ENCODE data around the gene HGFAC. TPM values are rescaled to one million over a fixed set of nuclear protein-coding genes. Genes with fewer than 3 reads are reported as not detected.

The HGFAC gene
- total RNA-seq, 4 donors from 2014 or later = 0.38 TPM; not detected in 3

- Histone ChIP-seq H3K27ac (no peak overlapping the region), H3K4me3 (no peak overlapping the region), H3K4me1 (peaks cover 0 to 15% (median 0%) of the 10 kb centered on the region in 3 donors), H3K9me3 (no peaks in the 10 kb centered on the region), H3K36me3 (peaks cover 0 to 61% (median 0%) of the 10 kb centered on the region in 3 donors), H3K27me3 (no peaks in the 10 kb centered on the region)
- TF ChIP-seq, protein P1, sequence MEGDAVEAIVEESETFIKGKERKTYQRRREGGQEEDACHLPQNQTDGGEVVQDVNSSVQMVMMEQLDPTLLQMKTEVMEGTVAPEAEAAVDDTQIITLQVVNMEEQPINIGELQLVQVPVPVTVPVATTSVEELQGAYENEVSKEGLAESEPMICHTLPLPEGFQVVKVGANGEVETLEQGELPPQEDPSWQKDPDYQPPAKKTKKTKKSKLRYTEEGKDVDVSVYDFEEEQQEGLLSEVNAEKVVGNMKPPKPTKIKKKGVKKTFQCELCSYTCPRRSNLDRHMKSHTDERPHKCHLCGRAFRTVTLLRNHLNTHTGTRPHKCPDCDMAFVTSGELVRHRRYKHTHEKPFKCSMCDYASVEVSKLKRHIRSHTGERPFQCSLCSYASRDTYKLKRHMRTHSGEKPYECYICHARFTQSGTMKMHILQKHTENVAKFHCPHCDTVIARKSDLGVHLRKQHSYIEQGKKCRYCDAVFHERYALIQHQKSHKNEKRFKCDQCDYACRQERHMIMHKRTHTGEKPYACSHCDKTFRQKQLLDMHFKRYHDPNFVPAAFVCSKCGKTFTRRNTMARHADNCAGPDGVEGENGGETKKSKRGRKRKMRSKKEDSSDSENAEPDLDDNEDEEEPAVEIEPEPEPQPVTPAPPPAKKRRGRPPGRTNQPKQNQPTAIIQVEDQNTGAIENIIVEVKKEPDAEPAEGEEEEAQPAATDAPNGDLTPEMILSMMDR (IDR thresholded peaks at IDR 0.05) = no peak
- no peak for TF ChIP-seq POLR2A (IDR thresholded peaks at IDR 0.05)
- WGBS, 2 donors = 64 to 95% methylated on average over 1 to 5 of the region's 5 CpGs
- DNase-seq = no peak
- intact Hi-C loops (cut with DNase I) = no loop called here
Measured at GRCh38 chr4:3399277-3400194, 42.2 kb upstream of the HGFAC start.

DNA sequence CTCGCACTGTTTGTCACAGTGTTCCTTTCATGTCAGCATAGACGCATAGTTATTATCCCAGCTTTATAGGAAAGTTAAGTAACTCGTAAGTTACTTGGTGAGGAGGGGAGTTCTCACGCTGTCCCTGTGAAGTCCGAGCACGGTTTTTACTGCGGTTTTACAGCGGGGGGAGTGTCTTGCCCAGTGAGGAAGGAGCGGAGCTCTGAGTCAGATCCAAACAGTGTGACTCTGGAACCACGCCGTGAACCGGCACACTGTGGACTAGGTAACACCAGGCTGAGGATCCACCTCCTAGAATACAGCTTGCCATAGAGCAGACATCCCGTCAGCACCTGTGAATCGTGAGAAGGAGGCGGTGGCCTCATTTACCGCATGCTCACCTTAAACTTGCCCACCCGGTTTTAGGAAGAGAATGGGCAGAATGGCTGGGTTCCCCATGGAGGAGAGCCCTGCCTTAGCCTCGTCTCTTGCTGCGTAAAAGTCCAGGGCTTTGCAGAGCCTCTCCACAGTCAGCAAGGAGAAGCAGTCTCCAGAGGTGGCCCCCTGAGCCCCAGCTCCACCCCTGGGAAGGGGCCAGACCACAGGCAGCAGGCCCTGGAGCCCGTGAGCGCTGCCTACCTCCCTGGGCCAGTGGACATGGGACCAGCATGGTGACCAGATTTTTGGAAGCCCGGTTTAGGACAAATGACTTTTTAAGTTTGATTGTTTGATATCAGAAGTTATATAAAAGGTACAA lies 40.2 kb upstream of the HGFAC start:
- DNase-seq = no peak
- H3K4me1 ChIP-seq = peaks cover 0 to 15% (median 0%) of the 10 kb centered on the region in 3 donors
- TF ChIP-seq, protein P1 (IDR thresholded peaks at IDR 0.05) = no peak
- TF ChIP-seq POLR2A (IDR thresholded peaks at IDR 0.05) = no peak

GRCh38 chr4:3402491-3403347 lies 39.0 kb upstream of the HGFAC start:
- Histone ChIP-seq H3K27ac (peak overlapping the region in 2 of 4 donors; percentile 7 to 26), H3K4me1 (peaks cover 0 to 20% (median 0%) of the 10 kb centered on the region in 3 donors), H3K27me3 (no peaks in the 10 kb centered on the region), H3K9me3 (no peaks in the 10 kb centered on the region), H3K4me3 (no peak overlapping the region), H3K36me3 (peaks cover 0 to 66% (median 0%) of the 10 kb centered on the region in 3 donors)
- 72 to 78% methylated on average over 8 to 12 of the region's 15 CpGs for WGBS, 2 donors
- TF ChIP-seq POLR2A (IDR thresholded peaks at IDR 0.05) = no peak
- TF ChIP-seq, protein P1 (IDR thresholded peaks at IDR 0.05) = no peak
- intact Hi-C loops (cut with DNase I) = no loop called here
- no peak for DNase-seq

More for the DNA sequence above, 40.2 kb upstream of the HGFAC start:
- Histone ChIP-seq H3K4me3 (no peak overlapping the region), H3K36me3 (peaks cover 0 to 65% (median 0%) of the 10 kb centered on the region in 3 donors), H3K27ac (no peak overlapping the region), H3K27me3 (no peaks in the 10 kb centered on the region), H3K9me3 (no peaks in the 10 kb centered on the region)
- intact Hi-C loops (cut with DNase I) = no loop called here
- 91 to 93% methylated on average over 12 to 15 of the region's 22 CpGs for WGBS, 2 donors

DNA sequence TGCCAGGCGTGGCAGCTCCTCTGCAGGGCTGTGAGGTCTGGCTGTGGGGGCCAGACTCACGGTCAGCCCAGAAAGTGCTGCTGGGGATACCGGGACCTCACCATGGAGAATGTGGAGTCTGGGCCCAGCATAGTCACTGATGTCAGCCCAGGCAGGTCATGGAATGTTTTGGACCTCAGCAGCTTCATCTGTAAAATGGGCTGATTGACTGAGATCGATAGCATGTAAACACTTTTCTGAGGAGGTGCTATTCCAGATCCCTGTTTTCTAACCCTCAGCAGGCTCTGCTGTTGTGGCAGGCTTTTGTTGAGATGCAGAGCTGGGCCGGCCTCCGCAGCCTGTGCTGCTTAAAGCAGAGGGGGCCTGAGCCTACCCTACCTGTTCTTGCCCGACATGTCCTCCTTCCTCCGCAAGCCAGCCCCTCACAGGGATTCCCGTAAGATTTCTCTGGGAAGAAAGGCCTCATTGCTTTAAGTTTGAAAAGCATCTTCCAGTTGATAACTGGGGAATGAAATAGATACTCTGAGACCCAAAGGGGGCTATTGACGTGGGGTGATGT lies 38.3 kb upstream of the HGFAC start:
- WGBS, 2 donors = 80 to 92% methylated on average over 1 to 4 of the region's 10 CpGs
- H3K4me1 ChIP-seq = peaks cover 0 to 27% (median 0%) of the 10 kb centered on the region in 3 donors
- no peaks in the 10 kb centered on the region for H3K27me3 ChIP-seq
- peaks cover 0 to 71% (median 0%) of the 10 kb centered on the region in 3 donors for H3K36me3 ChIP-seq
- H3K27ac ChIP-seq = peak overlapping the region in 1 of 4 donors; percentile 26
- TF ChIP-seq POLR2A (IDR thresholded peaks at IDR 0.05) = no peak
- TF ChIP-seq, protein P1 (IDR thresholded peaks at IDR 0.05) = no peak
- DNase-seq = no peak
- intact Hi-C loops (cut with DNase I) = no loop called here
- H3K4me3 ChIP-seq = no peak overlapping the region
- no peaks in the 10 kb centered on the region for H3K9me3 ChIP-seq

All from esophagus squamous epithelium (tissue), 5 donors.